H9 (cell line): ENCODE measurements around the gene EIF1AY. TPM values are rescaled to one million over a fixed set of nuclear protein-coding genes. Genes with fewer than 3 reads are reported as not detected.

Experiments
- DNase-seq: peaks from one replicate; pipeline ENCODE4 v3.0.0-alpha.2; 2017
- H2AFZ ChIP-seq: one replicate; pipeline ENCODE4 v1.6.1; 2013; ENCODE audit warnings: mild to moderate bottlenecking, low read length, control low read depth, moderate library complexity
- H2AK5ac ChIP-seq: 2 replicates; pipeline ENCODE4 v1.6.1; 2013; ENCODE audit warnings: low read length, control low read depth, mixed read lengths; ENCODE audit not compliant: insufficient read length
- H2BK120ac ChIP-seq: one replicate; pipeline ENCODE4 v1.6.1; 2013; ENCODE audit warnings: low read depth, mild to moderate bottlenecking, low read length, control low read depth, inconsistent platforms; ENCODE audit not compliant: poor library complexity, severe bottlenecking
- H2BK12ac ChIP-seq: 2 replicates; pipeline ENCODE4 v1.6.1; 2013; ENCODE audit warnings: low read length, control low read depth, mixed read lengths, low read depth; ENCODE audit not compliant: insufficient read length
- H2BK15ac ChIP-seq: 2 replicates; pipeline ENCODE4 v1.6.1; 2013; ENCODE audit warnings: low read depth, low read length, control low read depth
- H2BK20ac ChIP-seq: one replicate; pipeline ENCODE4 v1.6.1; 2013; ENCODE audit warnings: low read depth, mild to moderate bottlenecking, low read length, control low read depth, inconsistent platforms; ENCODE audit not compliant: poor library complexity, severe bottlenecking
- H2BK5ac ChIP-seq: 2 replicates; pipeline ENCODE4 v1.6.1; 2013; ENCODE audit warnings: low read length, control low read depth, mixed read lengths; ENCODE audit not compliant: insufficient read length
- H3K14ac ChIP-seq: 2 replicates; pipeline ENCODE4 v1.6.1; 2013; ENCODE audit warnings: low read length, control low read depth; ENCODE audit not compliant: insufficient read depth
- H3K18ac ChIP-seq: 2 replicates; pipeline ENCODE4 v1.6.1; 2013; ENCODE audit warnings: low read depth, mild to moderate bottlenecking, mixed read lengths, low read length, control low read depth; ENCODE audit not compliant: insufficient read length
- H3K23ac ChIP-seq: 2 replicates; pipeline ENCODE4 v1.6.1; 2013; ENCODE audit warnings: low read length, control low read depth, mixed read lengths, low read depth; ENCODE audit not compliant: insufficient read length
- H3K23me2 ChIP-seq: 2 replicates; pipeline ENCODE4 v1.6.1; 2013; ENCODE audit warnings: low read depth, mild to moderate bottlenecking, mixed read lengths, low read length, control low read depth; ENCODE audit not compliant: insufficient read length, poor library complexity, severe bottlenecking
- H3K27ac ChIP-seq: 2 replicates; pipeline ENCODE4 v1.5.1; 2013; ENCODE audit warnings: low read length, control low read depth, mixed read lengths, low read depth; ENCODE audit not compliant: insufficient read length
- H3K27me3 ChIP-seq: 2 replicates; pipeline ENCODE4 v1.6.1; 2013; ENCODE audit warnings: low read length, control low read depth, inconsistent platforms; ENCODE audit not compliant: insufficient read depth
- H3K4ac ChIP-seq: 2 replicates; pipeline ENCODE4 v1.6.1; 2013; ENCODE audit warnings: low read depth, mild to moderate bottlenecking, control low read depth, inconsistent platforms, low read length, moderate library complexity
- H3K4me1 ChIP-seq: 2 replicates; pipeline ENCODE4 v1.6.1; 2013; ENCODE audit warnings: low read length, control low read depth, inconsistent platforms; ENCODE audit not compliant: insufficient read depth
- H3K4me2 ChIP-seq: 2 replicates; pipeline ENCODE4 v1.6.1; 2013; ENCODE audit warnings: low read length, control low read depth, mixed read lengths; ENCODE audit not compliant: insufficient read length, insufficient read depth
- H3K56ac ChIP-seq: 2 replicates; pipeline ENCODE4 v1.6.1; 2013; ENCODE audit warnings: low read depth, mild to moderate bottlenecking, mixed read lengths, low read length, control low read depth; ENCODE audit not compliant: insufficient read length
- H3K79me1 ChIP-seq: 2 replicates; pipeline ENCODE4 v1.6.1; 2013; ENCODE audit warnings: low read depth, mild to moderate bottlenecking, moderate library complexity, low read length, control low read depth, inconsistent platforms; ENCODE audit not compliant: insufficient read depth, poor library complexity, severe bottlenecking
- H3K79me2 ChIP-seq: 2 replicates; pipeline ENCODE4 v1.6.1; 2013; ENCODE audit warnings: low read length, control low read depth, inconsistent platforms; ENCODE audit not compliant: insufficient read depth
- H3K9ac ChIP-seq: 2 replicates; pipeline ENCODE4 v1.6.1; 2013; ENCODE audit warnings: low read length, control low read depth, mixed read lengths; ENCODE audit not compliant: insufficient read length; ENCODE audit errors: extremely low read depth
- H3K9me3 ChIP-seq: one replicate; pipeline ENCODE4 v1.6.1; 2013; ENCODE audit warnings: low read depth, low read length, inconsistent platforms; ENCODE audit not compliant: control insufficient read depth
- H3T11ph ChIP-seq: one replicate; pipeline ENCODE4 v1.6.1; 2013; ENCODE audit warnings: mild to moderate bottlenecking, low read length, control low read depth, inconsistent platforms
- H4K20me1 ChIP-seq: one replicate; pipeline ENCODE4 v1.6.1; 2013; ENCODE audit not compliant: control insufficient read depth, insufficient read length, insufficient read depth
- H4K5ac ChIP-seq: 2 replicates; pipeline ENCODE4 v1.6.1; 2013; ENCODE audit warnings: low read depth, mild to moderate bottlenecking, mixed read lengths, low read length, control low read depth; ENCODE audit not compliant: insufficient read length
- H4K8ac ChIP-seq: replicated peaks from 2 replicates; pipeline ENCODE4 v1.6.1; 2013; ENCODE audit warnings: low read length, control low read depth, mixed read lengths, low read depth; ENCODE audit not compliant: insufficient read length
- H4K91ac ChIP-seq: 2 replicates; pipeline ENCODE4 v1.6.1; 2013; ENCODE audit warnings: low read depth, mild to moderate bottlenecking, moderate library complexity, mixed read lengths, low read length, control low read depth; ENCODE audit not compliant: insufficient read length
- H3K27ac Mint-ChIP-seq, 3 experiments: 2 replicates in 2 of 3; 3 replicates in 1 of 3; pipeline ENCODE4 v1.8.0; 2020 to 2021; ENCODE audit warnings: mixed read lengths in 3 of 3, mild to moderate bottlenecking in 1 of 3, moderate library complexity in 1 of 3
- H3K27me3 Mint-ChIP-seq: 2 replicates; pipeline ENCODE4 v1.8.0; 2021; ENCODE audit warnings: low read depth, mild to moderate bottlenecking, moderate library complexity, mixed read lengths
- H3K36me3 Mint-ChIP-seq, 3 experiments: 2 replicates in 2 of 3; 3 replicates in 1 of 3; pipeline ENCODE4 v1.8.0; 2020 to 2021; ENCODE audit warnings: low read depth in 3 of 3, mixed read lengths in 3 of 3; ENCODE audit not compliant: insufficient read depth in 1 of 3
- H3K4me1 Mint-ChIP-seq, 2 experiments: 2 replicates each; pipeline ENCODE4 v1.8.0; 2020; ENCODE audit warnings: mixed read lengths in 2 of 2
- H3K4me3 Mint-ChIP-seq, 2 experiments: 2 replicates in 1 of 2; 3 replicates in 1 of 2; pipeline ENCODE4 v1.8.0; 2020 to 2021; ENCODE audit warnings: mild to moderate bottlenecking in 2 of 2, mixed read lengths in 2 of 2, moderate library complexity in 1 of 2
- H3K9me3 Mint-ChIP-seq, 2 experiments: 2 replicates in 1 of 2; 3 replicates in 1 of 2; pipeline ENCODE4 v1.8.0; 2020; ENCODE audit warnings: mild to moderate bottlenecking in 2 of 2, mixed read lengths in 2 of 2, moderate library complexity in 1 of 2
- CTCF ChIP-seq: fragments of 200-600 bp; sonication (generic); conservative IDR thresholded peaks from 3 replicates; pipeline ENCODE4 v1.8.0; 2021; ENCODE audit warnings: antibody characterized with exemption, mild to moderate bottlenecking
- WGBS: extraction: QIAGEN DNeasy Blood & Tissue Kit; methylation state at CpG from one replicate; pipeline ENCODE4 v1.1.7; 2013; ENCODE audit warnings: missing lambda C conversion rate, low lambda C conversion rate, mixed read lengths; ENCODE audit not compliant: insufficient read length; ENCODE audit errors: extremely low coverage; 5-methylcytosine and 5-hydroxymethylcytosine counted together
- total RNA-seq: library from RNA; stranded (reverse); gene quantifications from 2 replicates; pipeline ENCODE4 v1.2.1, GENCODE V29; 2021

EIF1AY gene
- total RNA-seq, 1 experiment from 2014 or later = not detected

- Histone ChIP-seq H4K5ac (no peak overlapping the region), H3K9ac (no peak overlapping the region), H2BK20ac (no peak overlapping the region), H3K56ac (no peak overlapping the region), H3K23ac (no peak overlapping the region), H4K8ac (no peak overlapping the region), H3K27me3 (no peaks in the 10 kb centered on the region), H3K4me2 (no peak overlapping the region), H3K79me1 (no peaks in the 10 kb centered on the region), H3K4me1 (no peaks in the 10 kb centered on the region), H3K27ac (no peak overlapping the region), H3K23me2 (no peaks in the 10 kb centered on the region), H2BK5ac (no peak overlapping the region), H2BK15ac (no peak overlapping the region), H3T11ph (no peak overlapping the region), H2AK5ac (no peak overlapping the region), H3K4ac (no peak overlapping the region), H4K91ac (no peak overlapping the region), H4K20me1 (no peaks in the 10 kb centered on the region), H3K14ac (no peak overlapping the region), H2BK12ac (no peak overlapping the region), H2AFZ (no peak overlapping the region), H3K18ac (no peak overlapping the region), H3K9me3 (no peaks in the 10 kb centered on the region), H2BK120ac (no peak overlapping the region), H3K79me2 (no peaks in the 10 kb centered on the region)
- no peaks in the 10 kb centered on the region for H3K27me3 Mint-ChIP-seq
- no peaks in the 10 kb centered on the region for H3K4me1 Mint-ChIP-seq
- no peak overlapping the region for H3K27ac Mint-ChIP-seq
- DNase-seq = no peak
- no peaks in the 10 kb centered on the region for H3K36me3 Mint-ChIP-seq
- TF ChIP-seq CTCF = no peak
- no peak overlapping the region for H3K4me3 Mint-ChIP-seq
- no CpG with 5 or more reads among the region's 5 CpGs for WGBS
- H3K9me3 Mint-ChIP-seq = no peaks in the 10 kb centered on the region
Observed at GRCh38 chrY:20576506-20576905, 930 bp downstream of the EIF1AY start.
